H9 (cell line): ENCODE measurements around the gene PIP4K2A. TPM values are rescaled to one million over a fixed set of nuclear protein-coding genes. Genes with fewer than 3 reads are reported as not detected.

Experiments
- DNase-seq: peaks from one replicate; pipeline ENCODE4 v3.0.0-alpha.2; 2017
- H2AFZ ChIP-seq: one replicate; pipeline ENCODE4 v1.6.1; 2013; ENCODE audit warnings: mild to moderate bottlenecking, low read length, control low read depth, moderate library complexity
- H2AK5ac ChIP-seq: 2 replicates; pipeline ENCODE4 v1.6.1; 2013; ENCODE audit warnings: low read length, control low read depth, mixed read lengths; ENCODE audit not compliant: insufficient read length
- H2BK120ac ChIP-seq: one replicate; pipeline ENCODE4 v1.6.1; 2013; ENCODE audit warnings: low read depth, mild to moderate bottlenecking, low read length, control low read depth, inconsistent platforms; ENCODE audit not compliant: poor library complexity, severe bottlenecking
- H2BK12ac ChIP-seq: 2 replicates; pipeline ENCODE4 v1.6.1; 2013; ENCODE audit warnings: low read length, control low read depth, mixed read lengths, low read depth; ENCODE audit not compliant: insufficient read length
- H2BK15ac ChIP-seq: 2 replicates; pipeline ENCODE4 v1.6.1; 2013; ENCODE audit warnings: low read depth, low read length, control low read depth
- H2BK20ac ChIP-seq: one replicate; pipeline ENCODE4 v1.6.1; 2013; ENCODE audit warnings: low read depth, mild to moderate bottlenecking, low read length, control low read depth, inconsistent platforms; ENCODE audit not compliant: poor library complexity, severe bottlenecking
- H2BK5ac ChIP-seq: 2 replicates; pipeline ENCODE4 v1.6.1; 2013; ENCODE audit warnings: low read length, control low read depth, mixed read lengths; ENCODE audit not compliant: insufficient read length
- H3K14ac ChIP-seq: 2 replicates; pipeline ENCODE4 v1.6.1; 2013; ENCODE audit warnings: low read length, control low read depth; ENCODE audit not compliant: insufficient read depth
- H3K18ac ChIP-seq: 2 replicates; pipeline ENCODE4 v1.6.1; 2013; ENCODE audit warnings: low read depth, mild to moderate bottlenecking, mixed read lengths, low read length, control low read depth; ENCODE audit not compliant: insufficient read length
- H3K23ac ChIP-seq: 2 replicates; pipeline ENCODE4 v1.6.1; 2013; ENCODE audit warnings: low read length, control low read depth, mixed read lengths, low read depth; ENCODE audit not compliant: insufficient read length
- H3K23me2 ChIP-seq: 2 replicates; pipeline ENCODE4 v1.6.1; 2013; ENCODE audit warnings: low read depth, mild to moderate bottlenecking, mixed read lengths, low read length, control low read depth; ENCODE audit not compliant: insufficient read length, poor library complexity, severe bottlenecking
- H3K27ac ChIP-seq: 2 replicates; pipeline ENCODE4 v1.5.1; 2013; ENCODE audit warnings: low read length, control low read depth, mixed read lengths, low read depth; ENCODE audit not compliant: insufficient read length
- H3K27me3 ChIP-seq: 2 replicates; pipeline ENCODE4 v1.6.1; 2013; ENCODE audit warnings: low read length, control low read depth, inconsistent platforms; ENCODE audit not compliant: insufficient read depth
- H3K4ac ChIP-seq: 2 replicates; pipeline ENCODE4 v1.6.1; 2013; ENCODE audit warnings: low read depth, mild to moderate bottlenecking, control low read depth, inconsistent platforms, low read length, moderate library complexity
- H3K4me1 ChIP-seq: 2 replicates; pipeline ENCODE4 v1.6.1; 2013; ENCODE audit warnings: low read length, control low read depth, inconsistent platforms; ENCODE audit not compliant: insufficient read depth
- H3K4me2 ChIP-seq: 2 replicates; pipeline ENCODE4 v1.6.1; 2013; ENCODE audit warnings: low read length, control low read depth, mixed read lengths; ENCODE audit not compliant: insufficient read length, insufficient read depth
- H3K56ac ChIP-seq: 2 replicates; pipeline ENCODE4 v1.6.1; 2013; ENCODE audit warnings: low read depth, mild to moderate bottlenecking, mixed read lengths, low read length, control low read depth; ENCODE audit not compliant: insufficient read length
- H3K79me1 ChIP-seq: 2 replicates; pipeline ENCODE4 v1.6.1; 2013; ENCODE audit warnings: low read depth, mild to moderate bottlenecking, moderate library complexity, low read length, control low read depth, inconsistent platforms; ENCODE audit not compliant: insufficient read depth, poor library complexity, severe bottlenecking
- H3K79me2 ChIP-seq: 2 replicates; pipeline ENCODE4 v1.6.1; 2013; ENCODE audit warnings: low read length, control low read depth, inconsistent platforms; ENCODE audit not compliant: insufficient read depth
- H3K9ac ChIP-seq: 2 replicates; pipeline ENCODE4 v1.6.1; 2013; ENCODE audit warnings: low read length, control low read depth, mixed read lengths; ENCODE audit not compliant: insufficient read length; ENCODE audit errors: extremely low read depth
- H3K9me3 ChIP-seq: one replicate; pipeline ENCODE4 v1.6.1; 2013; ENCODE audit warnings: low read depth, low read length, inconsistent platforms; ENCODE audit not compliant: control insufficient read depth
- H3T11ph ChIP-seq: one replicate; pipeline ENCODE4 v1.6.1; 2013; ENCODE audit warnings: mild to moderate bottlenecking, low read length, control low read depth, inconsistent platforms
- H4K20me1 ChIP-seq: one replicate; pipeline ENCODE4 v1.6.1; 2013; ENCODE audit not compliant: control insufficient read depth, insufficient read length, insufficient read depth
- H4K5ac ChIP-seq: 2 replicates; pipeline ENCODE4 v1.6.1; 2013; ENCODE audit warnings: low read depth, mild to moderate bottlenecking, mixed read lengths, low read length, control low read depth; ENCODE audit not compliant: insufficient read length
- H4K8ac ChIP-seq: replicated peaks from 2 replicates; pipeline ENCODE4 v1.6.1; 2013; ENCODE audit warnings: low read length, control low read depth, mixed read lengths, low read depth; ENCODE audit not compliant: insufficient read length
- H4K91ac ChIP-seq: 2 replicates; pipeline ENCODE4 v1.6.1; 2013; ENCODE audit warnings: low read depth, mild to moderate bottlenecking, moderate library complexity, mixed read lengths, low read length, control low read depth; ENCODE audit not compliant: insufficient read length
- H3K27ac Mint-ChIP-seq, 3 experiments: 2 replicates in 2 of 3; 3 replicates in 1 of 3; pipeline ENCODE4 v1.8.0; 2020 to 2021; ENCODE audit warnings: mixed read lengths in 3 of 3, mild to moderate bottlenecking in 1 of 3, moderate library complexity in 1 of 3
- H3K27me3 Mint-ChIP-seq: 2 replicates; pipeline ENCODE4 v1.8.0; 2021; ENCODE audit warnings: low read depth, mild to moderate bottlenecking, moderate library complexity, mixed read lengths
- H3K36me3 Mint-ChIP-seq, 3 experiments: 2 replicates in 2 of 3; 3 replicates in 1 of 3; pipeline ENCODE4 v1.8.0; 2020 to 2021; ENCODE audit warnings: low read depth in 3 of 3, mixed read lengths in 3 of 3; ENCODE audit not compliant: insufficient read depth in 1 of 3
- H3K4me1 Mint-ChIP-seq, 2 experiments: 2 replicates each; pipeline ENCODE4 v1.8.0; 2020; ENCODE audit warnings: mixed read lengths in 2 of 2
- H3K4me3 Mint-ChIP-seq, 2 experiments: 2 replicates in 1 of 2; 3 replicates in 1 of 2; pipeline ENCODE4 v1.8.0; 2020 to 2021; ENCODE audit warnings: mild to moderate bottlenecking in 2 of 2, mixed read lengths in 2 of 2, moderate library complexity in 1 of 2
- H3K9me3 Mint-ChIP-seq, 2 experiments: 2 replicates in 1 of 2; 3 replicates in 1 of 2; pipeline ENCODE4 v1.8.0; 2020; ENCODE audit warnings: mild to moderate bottlenecking in 2 of 2, mixed read lengths in 2 of 2, moderate library complexity in 1 of 2
- CTCF ChIP-seq: fragments of 200-600 bp; sonication (generic); conservative IDR thresholded peaks from 3 replicates; pipeline ENCODE4 v1.8.0; 2021; ENCODE audit warnings: antibody characterized with exemption, mild to moderate bottlenecking
- WGBS: extraction: QIAGEN DNeasy Blood & Tissue Kit; methylation state at CpG from one replicate; pipeline ENCODE4 v1.1.7; 2013; ENCODE audit warnings: missing lambda C conversion rate, low lambda C conversion rate, mixed read lengths; ENCODE audit not compliant: insufficient read length; ENCODE audit errors: extremely low coverage; 5-methylcytosine and 5-hydroxymethylcytosine counted together
- total RNA-seq: library from RNA; stranded (reverse); gene quantifications from 2 replicates; pipeline ENCODE4 v1.2.1, GENCODE V29; 2021

The PIP4K2A gene
- total RNA-seq, 1 experiment from 2014 or later = 33.6 TPM

DNA sequence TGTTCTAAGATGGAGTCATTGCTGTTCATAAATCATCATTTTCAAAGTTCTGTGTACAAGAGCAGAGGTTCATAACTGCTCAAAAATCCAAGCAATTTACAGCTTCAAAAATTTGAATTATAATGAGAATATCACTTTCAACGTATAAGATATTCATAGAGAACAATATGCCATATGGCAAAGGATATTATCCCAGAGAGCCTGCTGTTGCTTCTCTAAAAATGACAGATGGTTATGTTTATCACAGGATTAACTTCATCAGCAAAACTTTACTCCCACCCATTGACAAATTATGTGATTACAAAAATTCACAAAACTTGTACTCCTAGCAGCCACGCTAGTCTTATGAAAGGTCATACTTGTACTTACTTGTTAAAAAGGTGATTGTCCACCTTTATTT lies 105.1 kb downstream of the PIP4K2A start:
- Histone ChIP-seq H3K4ac (no peak overlapping the region), H2BK20ac (no peak overlapping the region), H2AFZ (no peak overlapping the region), H3K27ac (no peak overlapping the region), H3K23ac (no peak overlapping the region), H3K9me3 (no peaks in the 10 kb centered on the region), H2BK15ac (no peak overlapping the region), H2AK5ac (no peak overlapping the region), H2BK12ac (no peak overlapping the region), H3K4me2 (no peak overlapping the region), H3T11ph (no peak overlapping the region), H4K91ac (no peak overlapping the region), H3K14ac (no peak overlapping the region), H3K79me1 (no peaks in the 10 kb centered on the region), H3K4me1 (peaks cover 14% of the 10 kb centered on the region), H3K79me2 (no peaks in the 10 kb centered on the region; the same call in 1 of the 2 replicates), H4K8ac (no peak overlapping the region), H2BK5ac (no peak overlapping the region), H3K18ac (no peak overlapping the region), H4K5ac (no peak overlapping the region), H3K27me3 (peaks cover 1% of the 10 kb centered on the region; the same call in 1 of the 2 replicates), H3K23me2 (no peaks in the 10 kb centered on the region), H2BK120ac (no peak overlapping the region), H3K56ac (no peak overlapping the region), H4K20me1 (no peaks in the 10 kb centered on the region), H3K9ac (no peak overlapping the region)
- H3K4me3 Mint-ChIP-seq = no peak overlapping the region
- no peaks in the 10 kb centered on the region for H3K27me3 Mint-ChIP-seq
- no peak for TF ChIP-seq CTCF
- WGBS = no CpG with 5 or more reads among the region's 2 CpGs
- peaks cover 43 to 46% of the 10 kb centered on the region in 2 experiments for H3K4me1 Mint-ChIP-seq
- peaks cover 30 to 53% (median 42%) of the 10 kb centered on the region in 3 experiments for H3K36me3 Mint-ChIP-seq
- H3K9me3 Mint-ChIP-seq = peaks cover 6 to 13% of the 10 kb centered on the region in 2 experiments; a peak in 2 of 5 replicates
- no peak for DNase-seq
- no peak overlapping the region for H3K27ac Mint-ChIP-seq
